ENCODE measurements around the gene ELFN2. TPM values are rescaled to one million over a fixed set of nuclear protein-coding genes. Genes with fewer than 3 reads are reported as not detected.

ELFN2 gene
- total RNA-seq, 1 donor: under 0.01 TPM

GRCh38 chr22:37355174-37355573, 72.1 kb downstream of the ELFN2 start:
- no peak for TF ChIP-seq CTCF (IDR thresholded peaks at IDR 0.05; ENCODE audit: insufficient read depth, low read depth, low read length)
- no peak for DNase-seq (ENCODE audit: low read depth)

GRCh38 chr22:37354670-37355069, 72.6 kb downstream of the ELFN2 start:
- TF ChIP-seq CTCF (IDR thresholded peaks at IDR 0.05; ENCODE audit: insufficient read depth, low read depth, low read length): no peak
- no peak for DNase-seq (ENCODE audit: low read depth)
- no peak overlapping the region for H3K4me3 ChIP-seq (ENCODE audit: low read depth, low read length)

More at GRCh38 chr22:37355174-37355573, 72.1 kb downstream of the ELFN2 start:
- no peak overlapping the region for H3K4me3 ChIP-seq (ENCODE audit: low read depth, low read length)

DNA sequence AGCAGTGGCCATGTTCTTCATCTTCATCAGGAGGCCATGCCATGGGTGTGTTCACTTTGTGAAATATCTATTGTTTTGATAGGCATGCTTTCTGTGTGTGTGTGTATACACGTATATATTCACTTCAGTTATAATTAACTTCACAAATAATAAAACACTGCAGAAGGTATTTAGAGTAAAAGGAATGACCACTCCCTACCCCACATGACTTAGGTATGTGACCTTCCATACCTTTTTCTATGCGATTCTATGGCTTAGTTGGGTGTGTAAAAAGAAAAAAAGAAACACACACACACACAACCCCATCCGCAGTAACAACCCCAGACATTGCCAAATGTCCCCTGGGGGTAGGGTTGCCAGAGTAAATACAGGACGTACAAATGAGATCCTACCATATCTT, 73.0 kb downstream of the ELFN2 start:
- no peak overlapping the region for H3K4me3 ChIP-seq (ENCODE audit: low read depth, low read length)
- no peak for TF ChIP-seq CTCF (IDR thresholded peaks at IDR 0.05; ENCODE audit: insufficient read depth, low read depth, low read length)
- no peak for DNase-seq (ENCODE audit: low read depth)

DNA sequence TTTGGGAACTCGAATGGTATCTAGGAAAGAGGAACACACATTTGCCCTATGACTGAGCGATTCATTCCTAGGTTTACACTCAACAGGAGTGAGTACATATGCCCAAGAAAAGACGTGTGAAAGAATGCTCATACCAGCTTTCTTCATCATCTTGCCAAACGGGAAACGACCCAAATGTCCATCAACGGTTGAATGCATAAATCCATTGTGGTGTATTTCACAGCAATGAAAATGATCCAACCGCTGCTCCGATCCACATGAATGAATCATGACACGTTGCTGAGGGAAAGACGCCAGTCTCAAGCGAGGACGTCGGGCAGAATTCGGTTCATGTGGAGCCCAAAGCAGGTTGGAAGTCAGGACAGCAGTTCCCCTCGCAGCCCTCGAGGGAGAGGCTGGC, 73.4 kb downstream of the ELFN2 start:
- H3K4me3 ChIP-seq (ENCODE audit: low read depth, low read length): no peak overlapping the region
- TF ChIP-seq CTCF (IDR thresholded peaks at IDR 0.05; ENCODE audit: insufficient read depth, low read depth, low read length): no peak
- no peak for DNase-seq (ENCODE audit: low read depth)

DNA sequence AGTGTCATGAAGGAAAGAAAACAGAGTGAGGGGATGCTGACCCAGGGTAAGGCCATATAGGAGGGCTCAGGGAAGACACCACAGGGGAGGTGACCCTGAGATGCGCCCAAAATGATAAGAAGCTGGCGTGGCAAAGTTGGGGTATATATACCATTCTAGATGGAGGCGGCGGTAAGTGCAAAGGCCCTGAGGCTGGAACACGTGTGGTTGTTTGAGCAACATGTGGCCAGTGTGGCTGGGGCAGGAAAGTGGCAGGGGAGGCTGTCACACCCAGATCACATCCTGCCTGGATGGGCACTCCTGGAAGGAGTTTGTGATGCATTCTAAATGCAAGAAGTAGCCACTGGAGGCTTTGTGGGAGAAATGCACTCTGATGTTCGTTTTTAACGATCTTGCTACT, 74.8 kb downstream of the ELFN2 start:
- TF ChIP-seq CTCF (IDR thresholded peaks at IDR 0.05; ENCODE audit: insufficient read depth, low read depth, low read length): no peak
- no peak for DNase-seq (ENCODE audit: low read depth)
- H3K4me3 ChIP-seq (ENCODE audit: low read depth, low read length): no peak overlapping the region

GRCh38 chr22:37351232-37351631, 76.0 kb downstream of the ELFN2 start:
- TF ChIP-seq CTCF (IDR thresholded peaks at IDR 0.05; ENCODE audit: insufficient read depth, low read depth, low read length): no peak
- no peak overlapping the region for H3K4me3 ChIP-seq (ENCODE audit: low read depth, low read length)
- DNase-seq (ENCODE audit: low read depth): no peak

DNA sequence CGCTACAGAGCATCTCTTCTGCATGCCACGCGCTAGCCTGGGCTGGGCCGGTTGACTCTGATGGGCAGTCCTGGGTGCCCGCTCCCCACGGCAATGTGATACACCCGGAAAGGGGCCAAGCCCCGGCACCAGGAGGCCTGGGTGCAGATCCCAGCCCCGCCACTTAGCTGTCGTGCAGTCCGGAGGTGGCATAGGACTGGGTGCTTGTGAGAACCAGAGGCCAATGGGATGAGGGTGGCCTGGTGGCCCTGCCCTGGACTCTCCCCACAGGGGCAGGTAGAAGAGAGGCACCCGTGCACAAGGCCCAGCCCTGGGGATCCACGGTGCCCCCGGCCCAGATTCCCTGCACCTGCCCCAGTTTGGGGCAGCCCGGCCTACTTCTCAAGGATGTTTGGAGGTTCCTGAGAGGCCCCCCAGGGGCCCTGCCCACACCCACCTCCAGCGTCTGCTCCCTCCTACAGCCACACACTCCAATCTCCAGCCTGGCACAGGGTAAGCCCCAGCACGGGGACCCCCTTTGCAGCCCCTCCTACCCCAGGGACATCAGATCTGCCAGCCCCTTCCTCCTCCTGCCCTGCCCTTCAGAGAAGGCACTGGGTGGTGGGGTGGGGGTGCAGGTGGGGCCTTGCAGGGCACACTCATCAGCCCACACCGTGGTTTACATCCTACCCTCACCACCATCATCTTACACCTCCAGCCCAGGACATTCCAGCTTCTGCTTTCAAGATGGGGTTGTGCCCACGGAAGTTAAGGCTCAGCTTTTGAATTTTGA, 78.0 kb downstream of the ELFN2 start:
- TF ChIP-seq CTCF (IDR thresholded peaks at IDR 0.05; ENCODE audit: insufficient read depth, low read depth, low read length): no peak
- no peak overlapping the region for H3K4me3 ChIP-seq (ENCODE audit: low read depth, low read length)
- no peak for DNase-seq (ENCODE audit: low read depth)

Data from fibroblast of villous mesenchyme (primary cell).